SK-N-SH treated with all-trans-retinoic acid at 6 μM for 48 hours (cell line): ENCODE measurements around the gene SMAP2.

Experiments
- ATAC-seq: fragments of 200-7000 bp; cut with Tn5 transposase; 3 replicates; pipeline ENCODE4 v1.9.1; 2020; ENCODE audit warnings: mild to moderate bottlenecking, moderate library complexity
- BACH2 ChIP-seq: fragments of 250-450 bp; sonication (Bioruptor Pico); IDR thresholded peaks from 2 replicates; pipeline ENCODE4 v1.9.0; 2021; ENCODE audit warnings: mild to moderate bottlenecking, borderline replicate concordance
- ESRRG ChIP-seq: fragments of 250-450 bp; sonication (Bioruptor Pico); IDR thresholded peaks from 2 replicates; pipeline ENCODE4 v1.6.1; 2021; ENCODE audit warnings: mild to moderate bottlenecking
- GLIS3 ChIP-seq: fragments of 250-450 bp; sonication (Bioruptor Pico); IDR thresholded peaks from 2 replicates; pipeline ENCODE4 v1.5.0; 2020; ENCODE audit warnings: mild to moderate bottlenecking, moderate library complexity
- OSR1 ChIP-seq: fragments of 250-450 bp; sonication (Bioruptor Pico); IDR thresholded peaks from 2 replicates; pipeline ENCODE4 v1.8.0; 2022; ENCODE audit warnings: moderate library complexity, mild to moderate bottlenecking, inconsistent platforms
- PPARA ChIP-seq: fragments of 250-450 bp; sonication (Bioruptor Pico); IDR thresholded peaks from 2 replicates; pipeline ENCODE4 v1.5.0; 2020; ENCODE audit warnings: mild to moderate bottlenecking, borderline replicate concordance
- TCF4 ChIP-seq: fragments of 250-450 bp; sonication (Bioruptor Pico); IDR thresholded peaks from 2 replicates; pipeline ENCODE4 v1.8.0; 2021; ENCODE audit warnings: mild to moderate bottlenecking, moderate library complexity, borderline replicate concordance
- TOX ChIP-seq: fragments of 250-450 bp; sonication (Bioruptor Pico); IDR thresholded peaks from 2 replicates; pipeline ENCODE4 v1.8.0; 2021; ENCODE audit warnings: mild to moderate bottlenecking, moderate library complexity, borderline replicate concordance
- ZFP30 ChIP-seq: fragments of 450-650 bp; formaldehyde crosslinking; IDR thresholded peaks from 2 replicates; pipeline ENCODE4 v1.5.0; 2022; ENCODE audit warnings: mild to moderate bottlenecking, moderate library complexity
- ZNF565 ChIP-seq: fragments of 450-650 bp; formaldehyde crosslinking; conservative IDR thresholded peaks from 2 replicates; pipeline ENCODE4 v1.5.0; 2020; ENCODE audit warnings: low read depth, mild to moderate bottlenecking, moderate library complexity
- ZNF8 ChIP-seq: fragments of 450-650 bp; formaldehyde crosslinking; IDR thresholded peaks from 2 replicates; pipeline ENCODE4 v1.5.0; 2020; ENCODE audit warnings: mild to moderate bottlenecking, moderate library complexity
- TF ChIP-seq, protein P1 (sequence below): fragments of 250-450 bp; sonication (Bioruptor Pico); IDR thresholded peaks from 2 replicates; pipeline ENCODE4 v1.5.1; 2021; ENCODE audit warnings: mild to moderate bottlenecking, moderate library complexity
- TF ChIP-seq, protein P2 (sequence below): fragments of 250-450 bp; sonication (Bioruptor Pico); IDR thresholded peaks from 2 replicates; pipeline ENCODE4 v1.8.0; 2020; ENCODE audit warnings: mild to moderate bottlenecking, moderate library complexity, borderline replicate concordance
- TF ChIP-seq, protein P3 (sequence below): fragments of 250-450 bp; sonication (Bioruptor Pico); IDR thresholded peaks from 2 replicates; pipeline ENCODE4 v1.5.1; 2020; ENCODE audit warnings: low read depth, mild to moderate bottlenecking, moderate library complexity
- TF ChIP-seq, protein P4 (sequence below): fragments of 250-450 bp; sonication (Bioruptor Pico); IDR thresholded peaks from 2 replicates; pipeline ENCODE4 v1.5.0; 2020; ENCODE audit warnings: mild to moderate bottlenecking, moderate library complexity

Gene SMAP2

DNA sequence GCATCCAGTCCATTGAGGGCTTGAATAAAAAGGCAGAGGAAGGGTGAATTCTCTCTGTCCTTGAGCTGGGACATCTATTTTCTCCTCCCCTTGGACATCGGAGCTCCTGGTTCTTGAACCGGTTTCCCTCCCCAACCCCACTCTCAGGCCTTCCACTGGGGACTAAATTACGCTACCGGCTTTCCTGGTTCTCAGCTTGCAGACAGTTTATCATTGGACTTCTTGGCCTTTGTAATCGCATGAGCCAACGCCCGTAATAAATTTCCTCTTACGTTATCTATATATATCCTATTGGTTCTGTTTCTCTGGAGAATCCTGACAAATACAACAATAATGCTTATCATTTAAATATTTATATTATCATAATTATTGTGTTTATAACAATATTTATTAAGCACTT is 36.1 kb upstream of the SMAP2 start:
- ATAC-seq = no peak
- TF ChIP-seq, protein P1, sequence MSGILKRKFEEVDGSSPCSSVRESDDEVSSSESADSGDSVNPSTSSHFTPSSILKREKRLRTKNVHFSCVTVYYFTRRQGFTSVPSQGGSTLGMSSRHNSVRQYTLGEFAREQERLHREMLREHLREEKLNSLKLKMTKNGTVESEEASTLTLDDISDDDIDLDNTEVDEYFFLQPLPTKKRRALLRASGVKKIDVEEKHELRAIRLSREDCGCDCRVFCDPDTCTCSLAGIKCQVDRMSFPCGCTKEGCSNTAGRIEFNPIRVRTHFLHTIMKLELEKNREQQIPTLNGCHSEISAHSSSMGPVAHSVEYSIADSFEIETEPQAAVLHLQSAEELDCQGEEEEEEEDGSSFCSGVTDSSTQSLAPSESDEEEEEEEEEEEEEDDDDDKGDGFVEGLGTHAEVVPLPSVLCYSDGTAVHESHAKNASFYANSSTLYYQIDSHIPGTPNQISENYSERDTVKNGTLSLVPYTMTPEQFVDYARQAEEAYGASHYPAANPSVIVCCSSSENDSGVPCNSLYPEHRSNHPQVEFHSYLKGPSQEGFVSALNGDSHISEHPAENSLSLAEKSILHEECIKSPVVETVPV (CRISPR knock-in tag) = no peak
- no peak for TF ChIP-seq ZNF565 (CRISPR knock-in tag)
- no peak for TF ChIP-seq GLIS3 (CRISPR knock-in tag)
- no peak for TF ChIP-seq ESRRG (CRISPR knock-in tag)
- no peak for TF ChIP-seq TCF4
- TF ChIP-seq PPARA (CRISPR knock-in tag) = no peak
- TF ChIP-seq ZFP30 (CRISPR knock-in tag) = no peak
- TF ChIP-seq ZNF8 (CRISPR knock-in tag) = no peak
- TF ChIP-seq BACH2 (CRISPR knock-in tag) = no peak
- TF ChIP-seq TOX (CRISPR knock-in tag) = no peak
- TF ChIP-seq, protein P2, sequence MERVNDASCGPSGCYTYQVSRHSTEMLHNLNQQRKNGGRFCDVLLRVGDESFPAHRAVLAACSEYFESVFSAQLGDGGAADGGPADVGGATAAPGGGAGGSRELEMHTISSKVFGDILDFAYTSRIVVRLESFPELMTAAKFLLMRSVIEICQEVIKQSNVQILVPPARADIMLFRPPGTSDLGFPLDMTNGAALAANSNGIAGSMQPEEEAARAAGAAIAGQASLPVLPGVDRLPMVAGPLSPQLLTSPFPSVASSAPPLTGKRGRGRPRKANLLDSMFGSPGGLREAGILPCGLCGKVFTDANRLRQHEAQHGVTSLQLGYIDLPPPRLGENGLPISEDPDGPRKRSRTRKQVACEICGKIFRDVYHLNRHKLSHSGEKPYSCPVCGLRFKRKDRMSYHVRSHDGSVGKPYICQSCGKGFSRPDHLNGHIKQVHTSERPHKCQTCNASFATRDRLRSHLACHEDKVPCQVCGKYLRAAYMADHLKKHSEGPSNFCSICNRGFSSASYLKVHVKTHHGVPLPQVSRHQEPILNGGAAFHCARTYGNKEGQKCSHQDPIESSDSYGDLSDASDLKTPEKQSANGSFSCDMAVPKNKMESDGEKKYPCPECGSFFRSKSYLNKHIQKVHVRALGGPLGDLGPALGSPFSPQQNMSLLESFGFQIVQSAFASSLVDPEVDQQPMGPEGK (CRISPR knock-in tag) = no peak

DNA sequence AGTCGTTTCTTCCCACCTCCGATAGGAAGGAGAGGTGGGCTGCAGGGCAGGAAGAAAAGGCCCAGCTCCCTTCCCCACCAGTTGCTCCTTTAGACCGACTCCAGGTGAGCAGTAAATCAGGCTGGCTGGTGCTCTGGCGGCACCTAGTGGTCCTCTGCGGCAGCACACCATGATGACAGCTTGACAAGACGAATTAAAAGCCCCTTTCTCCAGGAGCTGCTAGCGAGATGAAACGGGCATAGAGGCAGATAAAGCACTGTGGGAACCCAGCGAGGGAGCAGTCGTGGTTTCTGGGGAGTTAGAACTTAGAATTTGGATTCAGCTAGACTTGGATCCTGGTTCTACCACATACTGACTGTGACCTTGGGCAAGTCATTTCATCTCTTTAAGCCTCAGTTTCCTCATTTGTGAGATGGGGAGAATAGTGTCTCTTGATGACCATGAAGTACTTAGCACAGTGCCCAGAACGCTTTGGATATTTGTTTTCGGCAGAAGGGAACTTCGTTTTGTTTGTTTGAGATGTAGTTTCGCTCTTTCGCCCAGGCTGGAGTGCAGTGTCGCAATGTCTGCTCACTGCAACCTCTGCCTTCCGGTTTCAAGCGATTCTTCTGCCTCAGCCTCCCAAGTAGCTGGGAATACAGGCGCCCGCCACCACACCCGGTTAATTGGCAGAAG is 34.6 kb upstream of the SMAP2 start:
- no peak for TF ChIP-seq ZNF565 (CRISPR knock-in tag)
- TF ChIP-seq, protein P1 (CRISPR knock-in tag) = no peak
- TF ChIP-seq ESRRG (CRISPR knock-in tag) = no peak
- TF ChIP-seq, protein P3, sequence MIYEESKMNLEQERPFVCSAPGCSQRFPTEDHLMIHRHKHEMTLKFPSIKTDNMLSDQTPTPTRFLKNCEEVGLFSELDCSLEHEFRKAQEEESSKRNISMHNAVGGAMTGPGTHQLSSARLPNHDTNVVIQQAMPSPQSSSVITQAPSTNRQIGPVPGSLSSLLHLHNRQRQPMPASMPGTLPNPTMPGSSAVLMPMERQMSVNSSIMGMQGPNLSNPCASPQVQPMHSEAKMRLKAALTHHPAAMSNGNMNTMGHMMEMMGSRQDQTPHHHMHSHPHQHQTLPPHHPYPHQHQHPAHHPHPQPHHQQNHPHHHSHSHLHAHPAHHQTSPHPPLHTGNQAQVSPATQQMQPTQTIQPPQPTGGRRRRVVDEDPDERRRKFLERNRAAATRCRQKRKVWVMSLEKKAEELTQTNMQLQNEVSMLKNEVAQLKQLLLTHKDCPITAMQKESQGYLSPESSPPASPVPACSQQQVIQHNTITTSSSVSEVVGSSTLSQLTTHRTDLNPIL (CRISPR knock-in tag) = no peak
- no peak for TF ChIP-seq OSR1 (CRISPR knock-in tag)
- peak; percentile 97 for ATAC-seq

DNA sequence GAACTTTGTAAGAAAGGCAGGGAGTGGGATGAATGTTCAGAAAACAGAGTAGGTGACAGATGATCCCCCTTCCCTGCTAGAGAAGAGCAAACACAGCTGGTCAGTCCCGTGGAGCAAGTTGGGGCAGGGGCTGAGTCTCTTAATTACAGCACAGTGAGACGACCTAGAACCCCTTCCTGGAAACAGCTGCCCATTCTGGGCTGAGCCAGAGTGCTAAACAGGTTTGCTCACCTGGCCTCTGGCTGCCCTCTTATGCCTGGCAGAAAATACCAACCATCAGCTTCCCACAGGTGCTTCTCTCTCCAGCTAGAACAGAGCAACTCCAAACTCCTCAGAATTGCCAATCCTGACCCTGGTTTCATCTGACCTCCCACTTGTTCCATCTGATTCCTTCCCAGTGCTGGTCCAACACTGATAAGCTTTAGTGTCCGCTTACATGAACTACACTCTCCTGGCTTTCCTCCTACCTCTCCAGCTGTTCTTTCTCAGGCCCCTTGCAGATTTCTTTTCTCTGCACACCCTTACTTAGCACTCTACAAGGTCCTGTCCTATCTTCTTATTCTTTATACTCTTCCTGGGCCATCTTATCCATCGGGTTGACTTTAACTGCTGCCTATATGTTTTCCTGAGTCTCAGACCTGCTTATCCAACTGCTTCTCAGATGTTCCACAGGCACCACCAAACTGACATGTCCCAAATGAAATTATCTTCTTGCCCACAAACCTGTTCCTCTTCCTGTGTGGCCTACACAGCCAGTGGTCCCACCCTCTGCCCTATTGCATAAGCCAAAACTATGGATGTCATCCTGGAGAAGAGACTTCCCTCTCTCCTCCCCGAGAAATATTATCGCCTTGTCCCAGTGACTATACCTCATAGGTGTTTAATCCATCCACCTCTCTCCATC is 33.9 kb upstream of the SMAP2 start:
- TF ChIP-seq, protein P1 (CRISPR knock-in tag) = no peak
- TF ChIP-seq, protein P4, sequence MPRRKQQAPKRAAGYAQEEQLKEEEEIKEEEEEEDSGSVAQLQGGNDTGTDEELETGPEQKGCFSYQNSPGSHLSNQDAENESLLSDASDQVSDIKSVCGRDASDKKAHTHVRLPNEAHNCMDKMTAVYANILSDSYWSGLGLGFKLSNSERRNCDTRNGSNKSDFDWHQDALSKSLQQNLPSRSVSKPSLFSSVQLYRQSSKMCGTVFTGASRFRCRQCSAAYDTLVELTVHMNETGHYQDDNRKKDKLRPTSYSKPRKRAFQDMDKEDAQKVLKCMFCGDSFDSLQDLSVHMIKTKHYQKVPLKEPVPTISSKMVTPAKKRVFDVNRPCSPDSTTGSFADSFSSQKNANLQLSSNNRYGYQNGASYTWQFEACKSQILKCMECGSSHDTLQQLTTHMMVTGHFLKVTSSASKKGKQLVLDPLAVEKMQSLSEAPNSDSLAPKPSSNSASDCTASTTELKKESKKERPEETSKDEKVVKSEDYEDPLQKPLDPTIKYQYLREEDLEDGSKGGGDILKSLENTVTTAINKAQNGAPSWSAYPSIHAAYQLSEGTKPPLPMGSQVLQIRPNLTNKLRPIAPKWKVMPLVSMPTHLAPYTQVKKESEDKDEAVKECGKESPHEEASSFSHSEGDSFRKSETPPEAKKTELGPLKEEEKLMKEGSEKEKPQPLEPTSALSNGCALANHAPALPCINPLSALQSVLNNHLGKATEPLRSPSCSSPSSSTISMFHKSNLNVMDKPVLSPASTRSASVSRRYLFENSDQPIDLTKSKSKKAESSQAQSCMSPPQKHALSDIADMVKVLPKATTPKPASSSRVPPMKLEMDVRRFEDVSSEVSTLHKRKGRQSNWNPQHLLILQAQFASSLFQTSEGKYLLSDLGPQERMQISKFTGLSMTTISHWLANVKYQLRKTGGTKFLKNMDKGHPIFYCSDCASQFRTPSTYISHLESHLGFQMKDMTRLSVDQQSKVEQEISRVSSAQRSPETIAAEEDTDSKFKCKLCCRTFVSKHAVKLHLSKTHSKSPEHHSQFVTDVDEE = no peak
- no peak for TF ChIP-seq TOX (CRISPR knock-in tag)
- TF ChIP-seq, all 23 proteins: peak for 0
- ATAC-seq = no peak
